ENCODE results near the gene SRL.
A peak's percentile ranks its signal among the peaks of the same experiment; 100 is the strongest.
"Not testable (repeated sequence)": the region's sequence is repeated elsewhere in the genome, so short reads cannot be mapped to it uniquely, and the experiment has no call there.

SRL gene

GRCh38 chr16:4180511-4180910 lies 61.4 kb downstream of the SRL start:
- H3K4me3 Mint-ChIP-seq = no peak overlapping the region
- ATAC-seq (no peak), DNase-seq (ENCODE audit: low spot score in 2 of 2) (no peak)
- H3K4me1 Mint-ChIP-seq = peaks cover 28% of the 10 kb centered on the region
- H3K27ac Mint-ChIP-seq = no peak overlapping the region
- peaks cover 19% of the 10 kb centered on the region for H3K36me3 Mint-ChIP-seq
- H3K9me3 Mint-ChIP-seq = no peaks in the 10 kb centered on the region

- Mint-ChIP-seq H3K4me1 (peaks cover 25% of the 10 kb centered on the region), H3K4me3 (no peak overlapping the region), H3K9me3 (no peaks in the 10 kb centered on the region), H3K27ac (no peak overlapping the region), H3K36me3 (peaks cover 16% of the 10 kb centered on the region)
- DNase-seq (ENCODE audit: low spot score in 2 of 2) (no peak), ATAC-seq (no peak)
Observed at GRCh38 chr16:4179763-4180260, 62.1 kb downstream of the SRL start.

- H3K4me1 Mint-ChIP-seq = peaks cover 19% of the 10 kb centered on the region
- peaks cover 8% of the 10 kb centered on the region for H3K36me3 Mint-ChIP-seq
- H3K27ac Mint-ChIP-seq = no peak overlapping the region
- DNase-seq (ENCODE audit: low spot score in 2 of 2) = no peak
- no peaks in the 10 kb centered on the region for H3K9me3 Mint-ChIP-seq
- no peak overlapping the region for H3K4me3 Mint-ChIP-seq
- ATAC-seq = no peak
Observed at GRCh38 chr16:4179020-4179419, 62.9 kb downstream of the SRL start.

- DNase-seq (ENCODE audit: low spot score in 2 of 2) = no peak
- Mint-ChIP-seq H3K9me3 (no peaks in the 10 kb centered on the region), H3K4me1 (peaks cover 16% of the 10 kb centered on the region), H3K36me3 (peaks cover 3% of the 10 kb centered on the region), H3K4me3 (no peak overlapping the region), H3K27ac (no peak overlapping the region)
- ATAC-seq = no peak
Observed at GRCh38 chr16:4178468-4179010, 63.3 kb downstream of the SRL start.

- no peak for DNase-seq (ENCODE audit: low spot score in 2 of 2)
- Mint-ChIP-seq H3K27ac (no peak overlapping the region), H3K9me3 (no peaks in the 10 kb centered on the region), H3K36me3 (no peaks in the 10 kb centered on the region), H3K4me3 (no peak overlapping the region), H3K4me1 (peaks cover 7% of the 10 kb centered on the region)
- peak; percentile 68 for ATAC-seq
Observed at GRCh38 chr16:4176906-4177417, 64.9 kb downstream of the SRL start.

DNA sequence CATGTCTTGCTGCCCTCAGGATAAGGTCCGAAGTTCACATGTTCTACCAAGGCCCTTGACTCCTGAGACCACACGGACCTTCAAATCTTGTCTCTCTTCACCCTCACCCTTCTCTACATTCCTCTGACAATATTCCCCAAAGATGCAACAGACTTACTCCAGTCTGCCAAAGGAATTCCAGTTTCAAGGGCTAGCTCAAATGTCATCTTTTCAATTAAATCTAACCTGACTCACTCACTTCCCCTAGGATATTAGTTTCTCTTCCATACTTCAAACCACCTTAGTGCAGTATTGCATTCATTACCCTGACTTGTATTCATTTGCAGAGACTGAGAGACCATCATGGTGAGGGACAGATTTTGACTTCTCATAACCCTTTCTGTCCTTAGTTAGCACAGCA lies 66.0 kb downstream of the SRL start:
- Mint-ChIP-seq H3K9me3 (no peaks in the 10 kb centered on the region), H3K27ac (no peak overlapping the region), H3K36me3 (no peaks in the 10 kb centered on the region), H3K4me3 (no peak overlapping the region), H3K4me1 (peaks cover 7% of the 10 kb centered on the region)
- no peak for DNase-seq (ENCODE audit: low spot score in 2 of 2)
- ATAC-seq = no peak

DNA sequence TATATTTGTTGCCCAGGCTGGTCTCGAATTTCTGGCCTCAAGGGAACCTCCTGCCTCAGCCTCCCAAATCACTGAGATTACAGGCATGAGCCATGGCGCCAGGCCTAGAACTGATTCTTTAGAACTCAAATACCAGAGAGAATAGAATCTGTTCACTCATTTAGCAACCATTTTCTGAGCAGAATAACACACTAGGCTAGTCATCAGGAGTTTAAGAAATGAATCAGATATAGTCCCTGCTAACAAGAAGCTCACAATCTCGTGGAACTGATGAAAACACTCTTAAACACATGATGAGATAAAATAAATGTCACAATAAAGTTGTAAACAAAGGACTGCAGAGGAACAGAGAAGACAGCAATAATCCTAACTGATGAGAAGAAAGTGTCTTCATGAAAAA lies 69.8 kb downstream of the SRL start:
- Mint-ChIP-seq H3K36me3 (no peaks in the 10 kb centered on the region), H3K27ac (no peak overlapping the region), H3K9me3 (no peaks in the 10 kb centered on the region), H3K4me3 (no peak overlapping the region), H3K4me1 (peaks cover 4% of the 10 kb centered on the region)
- ATAC-seq (peak; percentile 79), DNase-seq (ENCODE audit: low spot score in 2 of 2) (no peak)

DNA sequence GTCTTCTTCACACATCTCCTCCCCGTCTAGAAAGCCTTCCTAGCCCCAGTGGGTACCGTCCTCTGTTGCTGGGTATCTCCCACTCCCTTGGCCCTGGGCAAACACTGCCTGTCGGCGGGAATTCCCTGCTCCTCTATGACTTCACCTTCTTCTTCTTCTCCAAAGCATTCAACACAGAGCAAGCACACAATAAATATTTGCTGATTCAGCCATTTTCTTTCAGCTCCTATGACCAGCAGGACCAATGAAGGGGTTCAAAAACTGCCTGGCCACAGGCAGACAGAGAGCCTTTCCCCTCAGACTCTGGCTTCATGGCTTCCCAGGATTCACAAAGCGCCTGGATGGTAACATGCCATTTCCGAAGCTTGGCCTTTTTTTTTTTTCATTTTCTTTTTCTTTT lies 72.5 kb downstream of the SRL start:
- Mint-ChIP-seq H3K4me1 (no peaks in the 10 kb centered on the region), H3K4me3 (no peak overlapping the region), H3K36me3 (no peaks in the 10 kb centered on the region), H3K27ac (no peak overlapping the region), H3K9me3 (no peaks in the 10 kb centered on the region)
- DNase-seq (ENCODE audit: low spot score in 2 of 2) (no peak), ATAC-seq (no peak)

GRCh38 chr16:4166821-4167220 lies 75.1 kb downstream of the SRL start:
- H3K4me1 Mint-ChIP-seq = no peaks in the 10 kb centered on the region
- no peak overlapping the region for H3K27ac Mint-ChIP-seq
- no peaks in the 10 kb centered on the region for H3K36me3 Mint-ChIP-seq

GRCh38 chr16:4160658-4161430 lies 81.0 kb downstream of the SRL start:
- no peaks in the 10 kb centered on the region for H3K36me3 Mint-ChIP-seq
- no peak overlapping the region for H3K4me3 Mint-ChIP-seq
- no peak overlapping the region for H3K27ac Mint-ChIP-seq
- DNase-seq (ENCODE audit: low spot score in 2 of 2) (no peak), ATAC-seq (peak; percentile 85)
- H3K9me3 Mint-ChIP-seq = no peaks in the 10 kb centered on the region
- peaks cover 9% of the 10 kb centered on the region for H3K4me1 Mint-ChIP-seq

More at GRCh38 chr16:4166821-4167220, 75.1 kb downstream of the SRL start:
- Mint-ChIP-seq H3K9me3 (no peaks in the 10 kb centered on the region), H3K4me3 (no peak overlapping the region)
- DNase-seq (ENCODE audit: low spot score in 2 of 2) = no peak
- no peak for ATAC-seq

GRCh38 chr16:4159726-4160125 lies 82.2 kb downstream of the SRL start:
- H3K4me3 Mint-ChIP-seq = no peak overlapping the region
- DNase-seq (ENCODE audit: low spot score in 2 of 2) = no peak

GRCh38 chr16:4158143-4159093 lies 83.5 kb downstream of the SRL start:
- H3K27ac Mint-ChIP-seq = peak overlapping the region; percentile 58
- H3K9me3 Mint-ChIP-seq = no peaks in the 10 kb centered on the region
- peaks cover 9% of the 10 kb centered on the region for H3K4me1 Mint-ChIP-seq
- no peak for ATAC-seq
- H3K36me3 Mint-ChIP-seq = no peaks in the 10 kb centered on the region
- H3K4me3 Mint-ChIP-seq = no peak overlapping the region
- DNase-seq (ENCODE audit: low spot score in 2 of 2) = no peak

More at GRCh38 chr16:4159726-4160125, 82.2 kb downstream of the SRL start:
- peaks cover 9% of the 10 kb centered on the region for H3K4me1 Mint-ChIP-seq
- H3K27ac Mint-ChIP-seq = no peak overlapping the region
- H3K9me3 Mint-ChIP-seq = no peaks in the 10 kb centered on the region
- no peaks in the 10 kb centered on the region for H3K36me3 Mint-ChIP-seq
- ATAC-seq = no peak

GRCh38 chr16:4157376-4157825 lies 84.5 kb downstream of the SRL start:
- H3K36me3 Mint-ChIP-seq = no peaks in the 10 kb centered on the region
- H3K27ac Mint-ChIP-seq = no peak overlapping the region
- H3K4me1 Mint-ChIP-seq = peaks cover 9% of the 10 kb centered on the region
- H3K4me3 Mint-ChIP-seq = no peak overlapping the region
- DNase-seq (ENCODE audit: low spot score in 2 of 2) = no peak
- H3K9me3 Mint-ChIP-seq = no peaks in the 10 kb centered on the region
- no peak for ATAC-seq

GRCh38 chr16:4156503-4156902 lies 85.4 kb downstream of the SRL start:
- not testable (repeated sequence) for H3K4me3 Mint-ChIP-seq, H3K9me3 Mint-ChIP-seq, ATAC-seq

DNA sequence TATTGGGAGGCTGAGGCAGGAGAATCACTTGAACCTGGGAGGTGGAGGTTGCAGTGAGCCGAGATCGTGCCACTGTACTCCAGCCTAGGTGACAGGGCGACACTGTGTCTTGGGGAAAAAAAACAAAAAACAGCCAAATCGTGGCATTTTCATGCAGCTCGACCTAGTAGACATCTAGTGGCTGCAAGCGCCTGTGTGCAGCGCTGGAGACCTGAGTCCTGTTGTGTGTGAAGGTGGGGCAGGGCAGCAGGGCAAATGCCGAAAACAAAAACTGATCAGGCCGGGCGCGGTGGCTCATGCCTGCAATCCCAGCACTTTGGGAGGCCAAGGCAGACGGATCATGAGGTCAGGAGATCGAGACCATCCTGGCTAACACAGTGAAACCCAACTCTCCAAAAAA lies 88.5 kb downstream of the SRL start:
- not testable (repeated sequence) for H3K4me1 Mint-ChIP-seq; ATAC-seq; H3K36me3 Mint-ChIP-seq; DNase-seq (ENCODE audit: low spot score in 2 of 2); H3K4me3 Mint-ChIP-seq; H3K27ac Mint-ChIP-seq; H3K9me3 Mint-ChIP-seq

More at GRCh38 chr16:4156503-4156902, 85.4 kb downstream of the SRL start:
- H3K36me3 Mint-ChIP-seq; DNase-seq (ENCODE audit: low spot score in 2 of 2); H3K4me1 Mint-ChIP-seq; H3K27ac Mint-ChIP-seq: not testable (repeated sequence)

Data from stimulated activated effector memory CD8-positive, alpha-beta T cell treated with anti-CD3 and anti-CD28 coated beads, Interleukin-12 subunit alpha, Interleukin-12 subunit beta, amount 100 ng/mL, for 72 hours (primary cell).